Fibroblast of villous mesenchyme (primary cell): ENCODE results near the gene BRF1. TPM values are rescaled to one million over a fixed set of nuclear protein-coding genes. Genes with fewer than 3 reads are reported as not detected.

Experiments used
- DNase-seq: peaks from one replicate; pipeline ENCODE4 v3.0.0-alpha.2; 2010; ENCODE audit warnings: low read depth
- H3K4me3 ChIP-seq: 2 replicates; pipeline ENCODE4 v1.5.1; 2011; ENCODE audit warnings: low read depth, mild to moderate bottlenecking, low read length
- CTCF ChIP-seq: IDR thresholded peaks from 2 replicates; pipeline ENCODE4 v1.5.1; 2012; ENCODE audit warnings: low read depth, mild to moderate bottlenecking, low read length; ENCODE audit not compliant: insufficient read depth
- total RNA-seq: library from RNA; depleted of rRNA; stranded (reverse); fragments of >200 nt; gene quantifications from 2 replicates; pipeline ENCODE4 v1.2.3, GENCODE V29; 2012

The BRF1 gene
- total RNA-seq, 1 donor: 32.8 TPM

GRCh38 chr14:105159344-105159743 lies 141.5 kb downstream of the BRF1 start:
- no peak overlapping the region for H3K4me3 ChIP-seq
- TF ChIP-seq CTCF: no peak
- DNase-seq: no peak

Other genes with a start within 250 kb of the BRF1 start
- gene GPR132, start 235.6 kb downstream of the BRF1 start, total RNA-seq: under 0.01 TPM in 1 of 2 replicates, not detected in the other
- gene JAG2, start 132.2 kb downstream of the BRF1 start, total RNA-seq: 0.86 and 1.9 TPM in 2 replicates
- gene NUDT14, start 119.7 kb downstream of the BRF1 start, total RNA-seq: 17.7 and 20.0 TPM in 2 replicates
- gene BTBD6, start 52.5 kb downstream of the BRF1 start, total RNA-seq: 42.7 and 52.8 TPM in 2 replicates
- gene PACS2, start 13.7 kb upstream of the BRF1 start, total RNA-seq: 35.0 and 50.3 TPM in 2 replicates
- under 0.01 and 0.32 TPM in 2 replicates for gene TEX22, start 97.5 kb upstream of the BRF1 start, total RNA-seq
- gene MTA1, start 118.8 kb upstream of the BRF1 start, total RNA-seq: 38.0 and 52.7 TPM in 2 replicates
- 8.6 and 18.0 TPM in 2 replicates for gene CRIP2, start 173.8 kb upstream of the BRF1 start, total RNA-seq
- gene CRIP1, start 185.9 kb upstream of the BRF1 start, total RNA-seq: 1.3 and 2.6 TPM in 2 replicates
- gene TEDC1, start 190.2 kb upstream of the BRF1 start, total RNA-seq: 7.3 and 8.4 TPM in 2 replicates
- gene TMEM121, start 225.6 kb upstream of the BRF1 start, total RNA-seq: 2.9 and 5.2 TPM in 2 replicates